NCI-H345 treated with DMSO at 0.1 percent for 48 hours (cell line): Measurements from ENCODE around the gene OSGEPL1.
"Not testable (repeated sequence)": the region's sequence is repeated elsewhere in the genome, so short reads cannot be mapped to it uniquely, and the experiment has no call there.

Experiments
- DNase-seq: peaks from one replicate; lab custom pipeline; 2025; ENCODE audit not compliant: unreplicated experiment; lab: John Stamatoyannopoulos, UW

Gene OSGEPL1

GRCh38 chr2:189762551-189763298 is at the start of gene OSGEPL1:
TSS of gene OSGEPL1 (minus strand) at chr2:189762792. CDS start at chr2:189761640, 1,152 bp downstream.
- peak; percentile 88 for DNase-seq

DNA sequence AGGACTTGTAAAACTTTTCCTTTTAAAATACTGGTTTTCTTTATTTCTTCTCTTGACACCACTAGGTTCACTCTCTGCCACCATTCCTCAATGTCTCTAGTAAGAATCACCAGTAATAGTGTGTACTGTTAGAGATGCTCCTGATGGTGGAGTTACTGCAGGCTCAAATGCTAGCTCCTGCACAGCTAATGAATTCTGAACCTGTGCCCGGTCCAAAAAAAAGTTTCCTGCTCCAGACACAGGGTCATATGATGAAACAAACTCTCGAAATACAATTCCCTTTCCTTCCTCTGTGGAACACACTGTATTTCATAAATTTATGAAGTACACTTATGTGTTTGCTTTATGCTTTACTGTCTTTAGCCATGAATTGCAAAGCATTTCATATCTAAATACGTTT is 40.8 kb upstream of the OSGEPL1 start:
- DNase-seq = no peak

DNA sequence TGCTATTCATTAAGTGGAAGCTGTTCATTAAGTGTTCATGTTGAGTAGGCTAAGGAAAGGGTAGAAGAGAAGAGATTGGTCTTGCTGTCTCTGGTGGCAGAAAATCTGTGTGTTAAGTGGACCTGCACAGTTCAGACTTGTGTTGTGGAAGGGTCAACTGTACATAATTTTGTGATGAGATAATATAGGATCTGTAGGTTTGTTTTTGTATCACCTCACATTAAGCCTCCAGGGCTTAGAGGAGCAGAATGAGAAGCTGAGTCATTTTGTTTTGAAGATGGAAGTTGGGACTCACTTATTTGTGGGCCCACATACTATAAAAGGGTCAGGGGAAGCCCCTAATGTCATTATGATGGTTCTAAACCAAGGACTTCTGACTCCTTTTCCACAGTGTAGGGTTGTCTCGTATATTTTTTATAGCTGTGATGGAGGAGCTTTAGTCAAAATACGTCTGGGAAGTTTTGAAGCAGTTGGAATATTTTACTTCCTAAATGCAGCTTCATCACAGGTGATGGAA is 39.9 kb upstream of the OSGEPL1 start:
- no peak for DNase-seq

DNA sequence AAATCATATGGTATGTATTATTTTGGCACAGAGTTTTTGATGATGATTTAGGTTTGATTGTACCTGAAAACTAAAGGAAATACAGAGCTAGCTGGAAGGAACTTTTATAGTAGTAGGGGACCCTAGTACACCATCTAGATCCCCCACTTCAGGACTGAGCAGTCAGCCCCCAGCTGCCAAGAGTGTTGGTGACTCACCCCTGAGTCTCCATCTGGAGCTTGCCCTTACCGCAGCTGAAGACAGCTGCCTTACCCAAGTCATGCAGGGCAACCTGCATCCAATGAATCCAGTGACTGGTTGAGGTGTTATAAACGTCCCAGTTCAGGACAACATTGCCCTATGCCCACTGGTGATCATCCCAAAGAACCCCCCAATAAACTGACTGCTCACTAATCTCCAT is 36.9 kb upstream of the OSGEPL1 start:
- DNase-seq = no peak

GRCh38 chr2:189799030-189799331 is 36.4 kb upstream of the OSGEPL1 start:
- DNase-seq = no peak

DNA sequence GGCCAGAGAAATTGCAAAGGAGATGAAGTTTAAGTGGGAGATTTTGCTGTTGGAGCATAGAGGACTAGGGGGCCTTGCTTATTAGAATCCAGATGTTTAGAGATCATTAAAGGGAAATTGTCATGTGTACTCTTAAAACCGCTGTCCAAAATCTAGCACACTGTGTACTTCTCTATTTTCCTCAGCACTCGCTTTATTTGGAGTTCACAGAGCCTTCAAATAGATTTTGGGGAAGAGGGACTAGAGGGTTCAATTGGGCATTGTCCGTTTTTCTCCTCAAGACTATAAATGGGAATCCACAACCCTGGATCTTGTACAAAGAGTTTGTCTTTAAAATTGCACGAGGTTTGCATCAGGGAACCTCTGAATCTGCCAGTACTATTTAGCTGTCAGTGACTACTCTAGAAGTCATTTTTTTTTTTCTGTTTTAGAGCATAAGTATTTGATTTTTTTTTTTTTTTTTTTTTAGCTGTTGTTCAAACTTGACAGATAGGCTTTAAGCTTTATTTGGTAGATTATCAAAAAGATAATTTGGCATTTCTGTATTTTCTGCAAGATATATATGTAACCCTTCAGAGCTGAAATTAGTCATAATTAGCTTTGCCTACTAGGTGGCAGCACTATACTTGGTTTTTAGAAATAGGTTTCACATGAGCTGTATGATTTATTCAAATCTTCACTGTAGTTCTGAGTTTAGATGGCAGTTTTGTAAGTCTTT is 35.9 kb upstream of the OSGEPL1 start:
- DNase-seq = no peak

- DNase-seq = no peak
These were observed 35.3 kb upstream of the OSGEPL1 start for GRCh38 chr2:189797902-189798301.

DNA sequence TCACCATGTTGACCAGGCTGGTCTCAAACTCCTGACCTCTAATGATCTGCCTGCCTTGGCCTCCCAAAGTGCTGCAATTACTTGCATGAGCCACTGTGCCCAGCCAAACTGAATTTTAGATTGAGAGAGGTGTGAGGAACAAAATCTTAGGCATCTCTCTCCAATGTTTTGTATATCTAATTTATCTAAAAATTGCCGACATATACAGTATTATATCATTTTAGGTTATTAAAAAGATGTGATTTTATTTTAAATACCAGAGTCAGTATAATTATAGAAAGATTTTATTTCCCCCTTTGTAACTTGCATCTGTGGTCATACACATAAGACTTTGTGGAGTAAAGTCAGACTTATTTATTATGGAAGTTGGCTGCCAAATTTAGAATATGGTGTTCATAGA is 31.7 kb upstream of the OSGEPL1 start:
- no peak for DNase-seq

DNA sequence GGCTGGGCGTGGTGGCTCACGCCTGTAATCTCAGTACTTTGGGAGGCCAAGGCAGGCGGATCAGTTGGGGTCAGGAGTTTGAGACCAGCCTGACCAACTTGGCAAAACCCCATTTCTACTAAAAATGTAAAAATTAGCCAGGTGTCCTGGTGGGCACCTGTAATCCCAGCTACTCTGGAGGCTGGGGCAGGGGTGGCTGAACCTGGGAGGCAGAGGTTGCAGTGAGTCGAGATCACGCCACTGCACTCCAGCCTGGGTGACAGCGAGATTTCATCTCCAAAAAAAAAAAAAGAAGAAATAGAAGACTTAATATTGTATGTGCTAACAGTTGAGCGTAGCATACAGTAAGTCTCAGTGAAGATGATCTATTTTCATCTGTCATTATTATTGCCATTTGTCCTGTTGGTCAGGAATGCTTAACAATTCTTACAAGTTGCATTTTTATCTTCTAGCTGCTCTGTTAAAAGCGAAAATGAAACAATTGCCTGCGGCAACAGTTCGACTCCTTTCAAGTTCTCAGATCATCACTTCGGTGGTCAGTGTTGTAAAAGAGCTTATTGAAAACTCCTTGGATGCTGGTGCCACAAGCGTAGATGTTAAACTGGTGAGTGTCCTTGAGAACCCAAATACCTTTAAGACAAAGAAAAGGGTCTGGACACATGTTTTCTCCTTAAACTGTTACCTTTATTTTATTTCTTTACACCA is 28.9 kb upstream of the OSGEPL1 start:
- no peak for DNase-seq

DNA sequence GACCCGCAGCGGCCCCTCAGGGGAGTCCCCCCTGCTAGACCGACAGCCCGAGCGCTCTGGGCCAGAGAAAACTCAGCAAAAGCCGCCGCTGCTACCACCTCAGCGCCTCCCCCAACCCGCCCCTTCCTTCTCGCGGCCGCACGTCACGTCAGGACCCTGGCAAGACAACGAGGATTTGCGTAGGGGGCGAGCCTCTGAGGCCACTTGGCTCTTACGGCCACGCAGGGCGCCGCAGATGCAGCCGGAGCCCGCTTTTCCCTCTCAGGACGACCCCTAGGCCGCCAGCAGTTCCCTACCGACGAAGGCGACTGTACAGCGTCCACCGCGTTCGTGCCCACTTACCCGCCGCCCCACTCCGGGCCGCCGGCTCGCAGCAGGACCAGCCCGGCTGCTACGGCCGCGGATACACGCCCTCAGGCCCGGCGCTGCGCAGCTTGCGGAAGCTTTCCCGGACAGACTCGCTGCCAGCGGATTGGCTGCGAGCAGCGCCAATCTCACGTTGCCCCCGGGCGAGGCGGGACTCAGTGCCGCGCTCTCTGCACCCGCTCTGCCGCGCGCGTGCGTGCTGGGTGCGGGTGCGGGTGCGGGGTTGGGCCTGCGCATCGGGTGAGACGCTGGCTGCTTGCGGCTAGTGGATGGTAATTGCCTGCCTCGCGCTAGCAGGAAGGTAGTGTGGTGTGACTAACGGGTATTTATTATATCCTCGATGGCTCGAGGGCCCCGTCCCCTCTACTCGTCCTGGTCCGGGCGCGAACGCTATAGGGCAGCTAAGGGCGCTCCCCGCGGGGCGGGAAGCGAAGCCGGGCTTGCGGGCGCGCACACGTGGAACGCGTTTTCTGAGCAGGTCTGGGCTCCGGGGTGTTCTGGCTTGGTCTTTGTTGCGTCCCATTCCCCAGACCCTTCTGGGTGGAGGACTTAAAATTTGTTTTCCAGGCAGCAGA is 21.6 kb upstream of the OSGEPL1 start, which contains the start of the genes ORMDL1 and PMS1:
Gene ORMDL1, minus strand, starts transcription at position 413 of the 941 bp plus-strand sequence. CDS start 1,744 bp downstream, outside the sequence.
Gene PMS1, plus strand, starts transcription at position 524 of the 941 bp plus-strand sequence. CDS start 7,360 bp downstream, outside the sequence.
- peak; percentile 90 for DNase-seq

DNA sequence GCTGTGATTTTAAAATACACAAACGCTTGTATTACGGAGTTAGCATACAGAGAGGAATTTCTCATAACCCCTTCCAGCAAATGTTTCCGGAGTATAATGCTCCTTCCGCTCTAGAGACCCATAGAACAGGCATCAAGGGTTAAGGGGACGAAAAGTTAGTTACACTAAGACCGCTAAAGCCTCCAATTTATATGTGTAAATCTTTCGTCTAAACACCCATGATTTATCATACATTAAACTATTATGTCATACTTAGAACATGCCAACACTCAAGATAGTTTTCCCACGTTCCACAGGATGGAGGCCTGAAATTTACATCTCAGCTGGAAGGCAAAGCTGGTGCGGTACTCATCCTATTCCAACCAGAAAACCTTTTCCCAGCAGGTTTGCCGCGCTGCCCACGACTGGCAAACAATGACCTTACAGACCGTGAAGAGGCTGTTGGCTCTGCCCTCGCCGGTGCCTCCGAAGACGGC is 20.9 kb upstream of the OSGEPL1 start:
- peak; percentile 57 for DNase-seq

DNA sequence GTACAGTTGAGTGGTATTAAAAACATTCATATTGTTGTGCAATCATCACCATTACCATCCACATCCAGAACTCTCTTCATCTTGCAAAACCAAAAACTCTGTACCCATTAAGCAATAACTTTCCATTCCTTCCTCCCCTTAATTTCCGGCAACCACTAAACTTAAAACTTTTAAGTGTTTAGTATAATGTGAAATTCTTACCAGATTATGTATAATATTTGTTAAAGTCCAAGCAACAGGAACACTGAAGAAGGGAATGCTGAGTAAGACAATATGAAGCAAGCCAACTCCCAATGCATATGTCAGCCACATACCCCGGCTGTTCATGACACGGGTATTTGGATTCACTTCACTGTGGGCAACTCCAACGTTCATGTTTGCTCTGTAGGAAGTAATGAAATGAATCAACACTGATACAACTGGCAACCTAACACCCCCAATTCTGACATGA is 19.7 kb upstream of the OSGEPL1 start:
- DNase-seq = no peak

DNA sequence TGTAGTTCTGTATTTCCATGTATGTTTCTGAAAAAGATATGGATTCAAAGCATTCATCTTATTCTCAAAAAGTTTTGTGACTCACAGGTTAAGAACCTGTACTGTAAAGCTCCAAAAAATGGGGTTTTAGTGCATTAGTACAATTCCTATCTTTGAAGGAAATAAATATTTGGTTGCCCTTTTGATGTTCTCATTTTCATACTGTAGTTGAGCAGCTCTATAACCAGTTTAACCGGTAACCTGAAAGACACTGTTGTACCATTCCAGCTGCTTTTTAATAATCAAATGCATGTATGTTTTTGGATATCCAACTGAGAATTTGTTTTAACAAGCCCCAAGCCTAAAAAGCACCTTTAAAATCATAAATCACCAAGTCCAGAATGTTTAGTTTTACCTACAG is 9.6 kb upstream of the OSGEPL1 start:
- no peak for DNase-seq

- no peak for DNase-seq
These were observed 8.2 kb upstream of the OSGEPL1 start for GRCh38 chr2:189770590-189771322.

- DNase-seq = no peak
These were observed 1.5 kb upstream of the OSGEPL1 start for GRCh38 chr2:189763908-189764661.

DNA sequence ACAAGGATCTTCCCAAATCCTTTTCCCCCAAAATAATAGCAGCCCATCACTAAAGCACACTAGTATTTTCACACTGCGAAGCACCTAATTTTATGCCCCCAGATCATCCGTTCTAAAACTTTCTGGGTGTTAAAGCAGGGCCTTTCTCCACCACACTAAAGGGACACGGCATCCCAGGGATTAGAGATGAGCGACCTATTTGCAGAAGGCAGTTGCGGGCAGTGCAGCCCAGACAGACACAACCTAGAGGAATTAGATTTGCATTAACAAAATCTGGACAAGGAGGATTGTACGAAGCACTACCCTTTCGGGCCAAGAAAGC is 402 bp downstream of the OSGEPL1 start:
- no peak for DNase-seq

DNA sequence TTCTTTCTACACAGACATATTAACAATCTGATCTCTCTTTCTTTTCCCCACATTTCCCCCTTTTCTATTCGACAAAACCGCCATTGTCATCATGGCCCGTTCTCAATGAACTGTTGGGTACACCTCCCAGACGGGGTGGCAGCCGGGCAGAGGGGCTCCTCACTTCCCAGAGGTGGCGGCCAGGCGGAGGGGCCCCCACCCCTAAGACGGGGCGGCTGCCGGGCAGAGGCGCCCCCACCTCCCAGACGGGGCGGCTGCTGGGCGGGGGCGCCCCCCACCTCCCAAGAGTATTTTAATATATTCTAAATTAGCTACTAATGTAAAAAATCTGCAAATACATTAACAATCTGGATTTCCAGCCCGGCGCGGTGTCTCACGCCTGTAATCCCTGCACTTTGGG is 2.4 kb downstream of the OSGEPL1 start:
- DNase-seq = not testable (repeated sequence)

GRCh38 chr2:189756311-189756952 is 6.2 kb downstream of the OSGEPL1 start:
- no peak for DNase-seq
